HK-2 (cell line): ENCODE measurements around the gene DEFB108B.
A peak's percentile ranks its signal among the peaks of the same experiment; 100 is the strongest.
"Not testable (repeated sequence)": the region's sequence is repeated elsewhere in the genome, so short reads cannot be mapped to it uniquely, and the experiment has no call there.

Experiments used
- DNase-seq: peaks from one replicate; pipeline ENCODE4 v3.0.0-alpha.2; 2018; ENCODE audit not compliant: unreplicated experiment

Gene DEFB108B

DNA sequence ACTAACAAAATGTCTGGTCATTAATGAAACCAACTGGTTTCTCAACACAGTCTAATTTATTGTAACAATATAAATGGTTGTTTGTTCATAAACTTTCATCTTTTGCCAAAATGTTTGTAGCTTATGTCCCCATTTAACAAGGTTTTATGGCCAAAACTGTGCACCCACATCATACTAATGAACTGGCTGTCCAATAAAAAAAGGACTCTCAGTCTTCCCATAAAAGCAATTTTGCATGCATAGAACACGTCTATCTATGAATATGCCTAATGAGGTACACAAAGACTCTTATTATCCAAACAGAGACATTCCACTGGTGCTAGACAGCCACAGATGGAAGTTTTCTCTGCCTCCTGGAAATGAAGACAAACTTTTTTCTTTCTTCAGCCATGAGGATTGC is at the start of gene DEFB108B:
Gene DEFB108B, plus strand, starts transcription at position 390 of the 400 bp plus-strand sequence. Its CDS starts 0 bp downstream, at position 390.
- not testable (repeated sequence) for DNase-seq

DNA sequence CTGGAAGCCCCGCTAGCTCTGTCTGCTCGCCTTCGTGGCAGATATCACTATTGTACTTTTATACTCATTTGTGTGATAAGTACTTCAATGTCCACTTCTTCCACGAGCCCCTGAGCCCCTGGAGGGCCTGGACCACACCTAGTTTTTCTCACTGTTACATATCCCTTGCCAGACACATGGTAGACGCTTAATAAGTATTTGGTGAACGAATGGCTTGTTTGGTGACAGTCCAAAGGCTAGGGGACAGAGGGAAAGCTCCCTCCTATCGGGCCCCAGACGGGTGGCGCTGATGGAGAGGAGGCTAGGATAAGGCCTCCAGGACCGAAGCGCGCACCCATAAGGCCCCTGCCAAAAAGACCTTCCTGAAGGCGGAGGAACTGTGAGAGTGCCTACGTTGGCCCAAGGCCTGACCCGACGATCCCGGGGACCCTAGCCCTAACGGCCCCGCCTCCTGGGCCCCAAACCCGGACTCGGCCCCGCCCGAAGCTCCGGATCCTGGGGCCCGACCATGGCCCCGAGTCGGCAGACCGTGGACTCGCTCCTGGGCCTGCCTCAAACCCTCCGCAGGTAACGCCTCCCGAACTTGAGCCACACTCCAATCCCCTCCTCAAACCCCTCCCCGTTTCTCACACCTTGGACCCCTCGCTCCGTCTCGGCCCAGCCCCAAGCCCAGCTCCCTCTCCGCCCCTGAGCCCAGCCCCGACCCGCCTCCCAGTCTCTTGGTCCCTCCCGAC is 46.7 kb upstream of the DEFB108B start:
- DNase-seq: peak; percentile 76

- not testable (repeated sequence) for DNase-seq
These were observed 46.2 kb upstream of the DEFB108B start for GRCh38 chr11:71786848-71787097.

DNA sequence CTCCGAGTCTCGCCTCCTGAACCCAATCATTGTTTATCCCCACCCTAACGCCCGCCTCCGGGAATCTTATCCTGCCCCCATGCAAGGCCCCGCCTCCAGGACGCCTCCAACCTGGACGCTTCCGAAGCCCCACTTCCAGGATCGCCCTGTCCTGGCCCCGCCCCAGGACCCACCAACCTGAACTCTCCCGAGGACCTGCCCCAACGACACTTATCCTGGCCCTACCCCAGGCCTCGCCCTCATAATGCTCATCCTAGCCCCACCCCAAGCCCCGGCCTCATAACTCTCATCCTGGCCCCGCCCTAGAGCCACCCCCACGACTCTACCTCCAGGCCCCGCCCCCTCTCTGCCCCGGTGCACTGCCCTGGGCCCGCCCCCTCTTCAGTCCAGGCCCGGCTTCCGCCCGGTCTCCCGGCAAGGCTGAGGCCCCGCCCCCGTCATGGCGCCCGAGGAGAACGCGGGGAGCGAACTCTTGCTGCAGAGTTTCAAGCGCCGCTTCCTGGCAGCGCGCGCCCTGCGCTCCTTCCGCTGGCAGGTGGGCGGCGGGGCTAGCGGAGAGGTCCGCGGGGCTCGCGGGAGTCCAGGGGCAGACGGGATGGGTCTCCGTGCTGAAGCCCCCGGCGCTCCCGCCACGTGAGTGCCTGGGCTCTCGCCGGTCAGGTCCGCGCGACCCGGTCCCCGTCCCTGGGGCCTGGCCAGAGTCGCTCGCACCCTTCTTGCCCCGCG is 45.7 kb upstream of the DEFB108B start:
- DNase-seq: peak; percentile 96

DNA sequence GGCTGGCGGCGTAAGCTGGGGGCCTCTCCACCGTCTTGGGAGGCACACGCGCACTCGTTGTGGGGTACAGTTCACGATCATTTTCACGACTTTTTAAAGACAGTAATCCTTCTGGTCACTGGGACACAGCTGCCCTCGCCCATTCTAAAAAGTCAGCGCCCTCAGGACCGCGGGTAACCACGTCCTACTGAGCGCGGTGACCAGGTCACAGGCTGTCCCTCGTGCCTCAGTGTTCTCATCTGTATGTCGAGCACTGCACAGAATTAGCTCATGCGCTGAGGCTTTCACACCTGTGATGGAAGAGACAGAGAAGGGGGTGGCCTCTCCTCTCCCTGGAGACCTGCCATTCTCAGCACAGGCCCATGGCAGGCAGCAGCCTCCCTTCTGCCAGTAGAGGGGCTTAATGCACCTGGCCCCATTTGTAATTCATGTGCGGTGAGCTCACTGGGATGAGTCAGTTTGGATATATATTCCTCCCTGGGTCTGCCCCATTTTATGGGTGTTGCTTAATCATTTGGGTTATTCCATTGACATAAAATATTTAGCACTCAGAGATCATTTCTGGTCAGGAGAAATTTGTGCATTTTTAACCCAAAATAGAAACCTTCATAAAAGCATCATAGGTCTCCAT is 45.1 kb upstream of the DEFB108B start:
- DNase-seq: peak; percentile 43

- not testable (repeated sequence) for DNase-seq
These were observed 43.4 kb upstream of the DEFB108B start for GRCh38 chr11:71789444-71790196.

DNA sequence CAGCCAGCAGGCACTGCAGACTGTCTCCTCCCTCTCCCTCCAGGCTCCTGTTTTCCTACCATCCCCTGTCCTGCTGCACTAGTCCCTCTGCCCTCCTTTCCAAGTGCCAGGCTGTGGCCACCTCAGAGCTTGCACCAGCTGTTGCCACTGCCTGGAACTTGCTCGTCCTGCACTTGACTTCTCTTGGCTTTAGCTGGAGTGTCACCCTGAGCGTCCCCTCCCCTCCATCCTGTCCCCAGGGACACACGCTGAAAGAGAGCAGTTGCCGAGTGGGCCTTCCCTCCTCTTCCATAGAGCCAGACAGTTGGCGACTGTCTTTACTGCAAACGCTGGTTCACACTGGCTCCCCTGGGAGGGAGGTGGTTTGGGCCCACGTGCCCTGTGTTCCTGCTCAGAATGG is 41.9 kb upstream of the DEFB108B start:
- not testable (repeated sequence) for DNase-seq

- not testable (repeated sequence) for DNase-seq
These were observed 40.3 kb upstream of the DEFB108B start for GRCh38 chr11:71792621-71793235.

GRCh38 chr11:71794386-71795040 is 38.5 kb upstream of the DEFB108B start:
- DNase-seq: peak; percentile 51

GRCh38 chr11:71795236-71795635 is 37.8 kb upstream of the DEFB108B start:
- DNase-seq: not testable (repeated sequence)

GRCh38 chr11:71796016-71796415 is 37.0 kb upstream of the DEFB108B start:
- not testable (repeated sequence) for DNase-seq

DNA sequence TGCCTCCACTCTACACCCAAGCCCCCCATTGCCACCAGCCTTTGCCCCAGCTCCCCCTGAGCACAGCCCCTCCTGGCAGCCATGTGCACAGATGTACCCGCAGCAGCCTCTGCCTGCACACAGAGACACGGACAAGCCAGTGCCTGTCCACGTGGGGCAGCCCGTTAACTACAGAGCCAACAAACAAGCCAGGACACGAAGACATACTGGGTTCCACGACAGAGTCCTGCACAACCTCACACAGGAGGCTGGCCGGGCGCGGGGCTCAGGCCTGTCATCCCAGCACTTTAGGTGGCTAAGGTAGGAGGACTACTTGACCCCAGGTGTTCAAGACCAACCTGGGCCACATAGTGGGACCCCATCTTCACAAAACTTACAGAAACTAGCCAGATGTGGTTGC is 36.2 kb upstream of the DEFB108B start:
- DNase-seq: not testable (repeated sequence)

DNA sequence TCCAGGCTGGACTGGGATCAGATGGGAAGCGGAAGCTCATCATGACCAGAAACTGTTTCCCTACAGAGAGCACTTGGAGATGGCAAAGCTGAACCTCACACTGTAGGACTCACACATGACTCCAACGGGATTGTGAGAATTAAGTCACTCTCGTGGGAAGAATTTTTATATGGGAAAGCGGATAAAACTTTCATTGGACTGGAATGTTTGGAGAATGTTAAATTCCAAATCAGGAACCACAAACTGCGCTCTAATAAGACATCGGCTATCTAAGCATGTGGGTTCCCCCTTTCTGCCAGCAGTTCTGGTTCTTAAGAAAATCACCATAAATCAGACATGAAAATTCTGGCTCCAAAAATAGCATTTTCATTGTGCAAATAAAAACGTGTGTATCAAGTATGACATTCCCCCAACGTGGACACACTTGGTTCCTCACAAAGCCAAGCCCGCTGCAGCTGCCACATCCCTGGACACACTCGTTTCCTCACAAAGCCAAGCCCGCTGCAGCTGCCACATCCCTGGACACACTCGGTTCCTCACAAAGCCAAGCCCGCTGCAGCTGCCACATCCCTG is 33.4 kb upstream of the DEFB108B start:
- not testable (repeated sequence) for DNase-seq

DNA sequence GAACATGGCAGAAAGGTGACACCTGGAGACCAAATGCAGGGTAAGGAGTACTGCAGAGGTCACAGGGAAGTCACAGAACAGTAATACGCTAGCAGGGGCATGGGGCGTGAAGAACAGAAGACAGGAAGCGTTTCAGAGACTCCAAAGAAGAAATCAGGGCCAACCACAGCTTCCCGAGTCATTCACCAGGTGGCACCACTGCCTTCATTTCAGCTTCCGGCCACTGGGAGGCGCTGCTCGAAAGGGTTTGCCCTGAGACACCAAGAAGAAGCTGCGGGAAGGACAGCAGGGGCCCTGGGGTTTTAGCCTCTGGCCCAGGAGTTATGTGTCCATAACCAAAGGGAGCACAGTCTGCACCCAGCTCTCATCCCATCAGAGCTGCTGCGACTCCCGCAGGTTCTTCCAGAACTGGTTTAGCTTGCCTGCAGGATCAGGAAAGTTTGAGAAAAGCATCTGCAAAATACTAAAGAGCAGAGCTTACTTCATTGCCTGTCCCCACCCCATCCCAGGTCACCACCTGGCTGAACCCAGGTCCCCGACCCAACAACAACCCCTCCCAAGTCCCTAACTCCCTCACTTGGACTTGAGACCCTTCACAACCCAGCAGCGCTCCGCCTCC is 32.6 kb upstream of the DEFB108B start:
- DNase-seq: peak; percentile 73

DNA sequence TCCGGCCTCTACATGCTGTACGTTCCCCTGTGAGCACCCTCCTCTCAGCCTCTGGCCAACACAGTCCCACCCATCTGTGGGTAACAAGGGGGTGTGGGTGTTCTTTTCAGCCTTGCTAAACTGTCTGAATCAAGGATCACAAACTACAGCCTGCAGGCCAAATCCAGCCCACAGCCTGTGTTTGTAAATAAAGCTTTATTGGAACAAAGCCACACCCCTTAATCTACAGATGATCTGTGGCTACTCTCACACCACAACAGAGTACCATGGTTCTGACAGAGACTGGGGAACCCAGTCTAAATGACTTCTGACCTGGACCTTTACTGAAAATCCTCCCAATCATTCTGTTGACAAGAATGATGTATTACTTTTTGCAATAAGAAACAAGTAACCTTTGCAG is 32.0 kb upstream of the DEFB108B start:
- DNase-seq: not testable (repeated sequence)

DNA sequence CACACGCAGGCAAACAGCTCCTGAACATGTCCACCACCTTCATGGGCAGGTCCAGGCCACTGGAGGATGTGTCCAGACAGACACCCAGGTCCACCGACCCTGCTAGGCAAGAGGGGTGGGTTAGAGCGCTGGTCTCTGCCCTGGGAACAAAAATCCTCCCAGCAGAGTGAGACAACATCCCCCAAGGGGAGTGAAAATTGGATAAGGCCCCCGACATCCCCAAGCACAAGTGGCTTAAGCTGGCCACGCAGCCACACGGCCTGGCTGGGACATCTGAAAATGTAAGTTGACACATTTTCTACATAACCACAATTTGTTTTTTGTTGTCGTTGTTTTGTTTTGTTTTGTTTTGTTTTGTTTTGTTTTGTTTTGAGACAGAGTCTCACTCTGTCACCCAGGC is 30.1 kb upstream of the DEFB108B start:
- DNase-seq: not testable (repeated sequence)

- not testable (repeated sequence) for DNase-seq
These were observed 28.6 kb upstream of the DEFB108B start for GRCh38 chr11:71804158-71804947.

DNA sequence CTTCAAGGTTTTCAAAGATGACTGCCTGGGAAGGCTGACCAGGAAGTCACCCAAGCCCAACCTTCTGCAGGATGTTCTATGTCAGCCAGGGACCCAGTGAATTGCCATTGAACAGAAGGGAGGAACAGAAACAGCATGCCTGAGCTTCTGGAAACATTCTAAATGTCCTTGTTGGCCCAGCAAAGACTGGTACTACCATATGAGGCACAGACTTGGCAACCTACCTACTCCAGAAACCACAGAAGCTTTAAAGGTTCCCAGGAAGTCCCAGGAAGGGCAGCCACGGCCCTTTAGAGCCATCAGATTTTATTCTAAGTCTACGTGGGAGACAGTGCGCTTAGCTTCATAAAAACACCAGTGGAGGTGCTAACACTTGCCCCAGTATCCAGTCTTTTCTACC is 20.5 kb upstream of the DEFB108B start:
- DNase-seq: not testable (repeated sequence)
